Calu3 (cell line): ENCODE results near the gene GPAM. TPM values are rescaled to one million over a fixed set of nuclear protein-coding genes. Genes with fewer than 3 reads are reported as not detected.

Experiments used
- BruUV-seq: library from RNA; stranded (reverse); fragments of 400-500 nt; replicated peaks from 2 replicates; lab custom pipeline; 2021; lab: Mats Ljungman, UMichigan
- CTCF ChIA-PET: fragments of 300-600 bp; sonication (Branson Sonifier 250); formaldehyde crosslinking; loops from one replicate; lab custom pipeline; 2022; ENCODE audit warnings: antibody characterized with exemption; lab: Charles Lee
- DNase-seq: peaks from one replicate; pipeline ENCODE4 v3.0.0; 2022
- H3K27ac Mint-ChIP-seq: one replicate; pipeline ENCODE4 v1.8.0; 2022; ENCODE audit warnings: mixed read lengths; ENCODE audit not compliant: unreplicated experiment
- H3K27me3 Mint-ChIP-seq: one replicate; pipeline ENCODE4 v1.8.0; 2022; ENCODE audit warnings: mixed read lengths; ENCODE audit not compliant: unreplicated experiment
- H3K36me3 Mint-ChIP-seq: one replicate; pipeline ENCODE4 v1.8.0; 2022; ENCODE audit warnings: mild to moderate bottlenecking, moderate library complexity, mixed read lengths; ENCODE audit not compliant: insufficient read depth, unreplicated experiment
- H3K4me1 Mint-ChIP-seq: one replicate; pipeline ENCODE4 v1.8.0; 2022; ENCODE audit warnings: mild to moderate bottlenecking, low read depth, mixed read lengths; ENCODE audit not compliant: unreplicated experiment
- H3K4me3 Mint-ChIP-seq: one replicate; pipeline ENCODE4 v1.8.0; 2022; ENCODE audit warnings: mild to moderate bottlenecking, low read depth, moderate library complexity, mixed read lengths; ENCODE audit not compliant: unreplicated experiment
- H3K9me3 Mint-ChIP-seq: one replicate; pipeline ENCODE4 v1.8.0; 2022; ENCODE audit warnings: low read depth, mixed read lengths; ENCODE audit not compliant: unreplicated experiment
- CTCF ChIP-seq: fragments of 200-600 bp; IDR thresholded peaks from one replicate; pipeline ENCODE4 v1.8.0; 2022; ENCODE audit warnings: antibody characterized with exemption; ENCODE audit not compliant: unreplicated experiment
- intact Hi-C: fragments of 100-400 bp; cut with micrococcal nuclease; formaldehyde crosslinking; loops from one replicate; pipeline ENCODE4 v1.10.0; 2022; ENCODE audit not compliant: unreplicated experiment
- total RNA-seq: library from RNA; stranded (reverse); gene quantifications from 2 replicates; pipeline ENCODE4 v1.2.3, GENCODE V29; 2022

The GPAM gene
- total RNA-seq, 1 experiment from 2014 or later, result 6.5 TPM

- no peak for DNase-seq
- H3K9me3 Mint-ChIP-seq, result no peaks in the 10 kb centered on the region
- CTCF ChIA-PET, result no interaction called here
- no peaks in the 10 kb centered on the region for H3K4me1 Mint-ChIP-seq
- intact Hi-C loops, result no loop called here
- no peaks in the 10 kb centered on the region for H3K27me3 Mint-ChIP-seq
- no TSS peak for BruUV-seq
- no peak overlapping the region for H3K27ac Mint-ChIP-seq
- no peak overlapping the region for H3K4me3 Mint-ChIP-seq
- H3K36me3 Mint-ChIP-seq, result no peaks in the 10 kb centered on the region
- TF ChIP-seq CTCF, result no peak
Measured at GRCh38 chr10:112160834-112161233, 22.7 kb downstream of the GPAM start.

GRCh38 chr10:112159469-112159868 is 24.1 kb downstream of the GPAM start:
- Mint-ChIP-seq H3K27ac (no peak overlapping the region), H3K4me3 (no peak overlapping the region), H3K9me3 (no peaks in the 10 kb centered on the region), H3K4me1 (no peaks in the 10 kb centered on the region), H3K27me3 (no peaks in the 10 kb centered on the region), H3K36me3 (peaks cover 3% of the 10 kb centered on the region)
- no peak for DNase-seq
- no TSS peak for BruUV-seq
- no peak for TF ChIP-seq CTCF
- intact Hi-C loops, result no loop called here
- CTCF ChIA-PET, result no interaction called here

- DNase-seq, result no peak
- BruUV-seq, result no TSS peak
- no peak overlapping the region for H3K27ac Mint-ChIP-seq
- peaks cover 5% of the 10 kb centered on the region for H3K36me3 Mint-ChIP-seq
- intact Hi-C loops, result no loop called here
- TF ChIP-seq CTCF, result no peak
- H3K4me1 Mint-ChIP-seq, result no peaks in the 10 kb centered on the region
- no peaks in the 10 kb centered on the region for H3K27me3 Mint-ChIP-seq
- H3K9me3 Mint-ChIP-seq, result no peaks in the 10 kb centered on the region
- H3K4me3 Mint-ChIP-seq, result no peak overlapping the region
- CTCF ChIA-PET, result no interaction called here
Measured at GRCh38 chr10:112151524-112152039, 32.0 kb downstream of the GPAM start.

- CTCF ChIA-PET, result interaction anchor here (0.6 kb wide), 1 partner anchor 773 kb away, joined by 4 read pairs; no protein-coding TSS in a partner anchor
- no peaks in the 10 kb centered on the region for H3K36me3 Mint-ChIP-seq
- no peaks in the 10 kb centered on the region for H3K9me3 Mint-ChIP-seq
- no peak overlapping the region for H3K4me3 Mint-ChIP-seq
- no peak overlapping the region for H3K27ac Mint-ChIP-seq
- intact Hi-C loops, result loop anchor here (10.0 kb wide), 1 partner anchor 156 kb away; no protein-coding TSS in a partner anchor
- no peak for DNase-seq
- BruUV-seq, result no TSS peak
- no peaks in the 10 kb centered on the region for H3K27me3 Mint-ChIP-seq
- H3K4me1 Mint-ChIP-seq, result no peaks in the 10 kb centered on the region
- no peak for TF ChIP-seq CTCF
Measured at GRCh38 chr10:112148331-112148730, 35.2 kb downstream of the GPAM start.
